GM18517 (cell line): ENCODE data around the gene ACACA.

Source experiments
- ATAC-seq: cut with Tn5 transposase; IDR thresholded peaks from one replicate; pipeline ENCODE4 v1.9.1; 2021; ENCODE audit warnings: mild to moderate bottlenecking, moderate library complexity; ENCODE audit not compliant: unreplicated experiment

ACACA gene

GRCh38 chr17:37246085-37246484 is 160.6 kb downstream of the ACACA start:
- no peak for ATAC-seq

- no peak for ATAC-seq
Measured at GRCh38 chr17:37240381-37240780, 166.3 kb downstream of the ACACA start.

- no peak for ATAC-seq
Measured at GRCh38 chr17:37239690-37240334, 166.8 kb downstream of the ACACA start.

- ATAC-seq: no peak
Measured at GRCh38 chr17:37234106-37234505, 172.5 kb downstream of the ACACA start.

GRCh38 chr17:37233036-37233435 is 173.6 kb downstream of the ACACA start:
- ATAC-seq: no peak

GRCh38 chr17:37231887-37232286 is 174.7 kb downstream of the ACACA start:
- ATAC-seq: no peak

GRCh38 chr17:37230633-37231032 is 176.0 kb downstream of the ACACA start:
- no peak for ATAC-seq

GRCh38 chr17:37225465-37225864 is 181.2 kb downstream of the ACACA start:
- ATAC-seq: no peak

- ATAC-seq: no peak
Measured at GRCh38 chr17:37221865-37222264, 184.8 kb downstream of the ACACA start.

GRCh38 chr17:37220607-37220953 is 186.1 kb downstream of the ACACA start:
- ATAC-seq: no peak

GRCh38 chr17:37219876-37220606 is 186.6 kb downstream of the ACACA start:
- ATAC-seq: no peak

- no peak for ATAC-seq
Measured at GRCh38 chr17:37218849-37219248, 187.8 kb downstream of the ACACA start.

GRCh38 chr17:37214416-37214815 is 192.2 kb downstream of the ACACA start:
- ATAC-seq: no peak

- no peak for ATAC-seq
Measured at GRCh38 chr17:37213927-37214326, 192.7 kb downstream of the ACACA start.

- no peak for ATAC-seq
Measured at GRCh38 chr17:37212179-37212578, 194.5 kb downstream of the ACACA start.

- no peak for ATAC-seq
Measured at GRCh38 chr17:37211136-37211535, 195.5 kb downstream of the ACACA start.

- ATAC-seq: no peak
Measured at GRCh38 chr17:37207103-37207502, 199.5 kb downstream of the ACACA start.

- ATAC-seq: no peak
Measured at GRCh38 chr17:37206299-37206698, 200.3 kb downstream of the ACACA start.

- ATAC-seq: no peak
Measured at GRCh38 chr17:37200497-37200896, 206.1 kb downstream of the ACACA start.

GRCh38 chr17:37197336-37197735 is 209.3 kb downstream of the ACACA start:
- ATAC-seq: no peak

- ATAC-seq: no peak
Measured at GRCh38 chr17:37194208-37194607, 212.4 kb downstream of the ACACA start.

- no peak for ATAC-seq
Measured at GRCh38 chr17:37191219-37191618, 215.4 kb downstream of the ACACA start.

GRCh38 chr17:37190493-37190892 is 216.1 kb downstream of the ACACA start:
- ATAC-seq: no peak
